Karpas-422 (cell line): ENCODE data around the gene WDR64. TPM values are rescaled to one million over a fixed set of nuclear protein-coding genes. Genes with fewer than 3 reads are reported as not detected.

Source experiments
- DNase-seq: peaks from one replicate; pipeline ENCODE4 v3.0.0-alpha.2; 2015
- H2AFZ ChIP-seq: fragments of 200-600 bp; sonication (generic); 2 replicates; pipeline ENCODE4 v1.6.1; 2014; ENCODE audit warnings: antibody characterized with exemption, low read length, mixed read lengths
- H3K27ac ChIP-seq: fragments of 200-600 bp; sonication (generic); 2 replicates; pipeline ENCODE4 v1.5.1; 2014; ENCODE audit warnings: mild to moderate bottlenecking, low read length, moderate library complexity
- H3K27me3 ChIP-seq: fragments of 200-600 bp; sonication (generic); 2 replicates; pipeline ENCODE4 v1.6.1; 2014; ENCODE audit warnings: low read length, mixed read lengths
- H3K36me3 ChIP-seq: fragments of 200-600 bp; sonication (generic); 2 replicates; pipeline ENCODE4 v1.6.1; 2014; ENCODE audit warnings: low read length, mixed read lengths; ENCODE audit not compliant: insufficient read depth
- H3K4me1 ChIP-seq: fragments of 200-600 bp; sonication (generic); 2 replicates; pipeline ENCODE4 v1.6.1; 2014; ENCODE audit warnings: mild to moderate bottlenecking, low read length, mixed read lengths
- H3K4me2 ChIP-seq: fragments of 200-600 bp; sonication (generic); 2 replicates; pipeline ENCODE4 v1.6.1; 2014; ENCODE audit warnings: low read length, low read depth, mild to moderate bottlenecking; ENCODE audit not compliant: poor library complexity, severe bottlenecking
- H3K4me3 ChIP-seq: fragments of 200-600 bp; sonication (generic); 2 replicates; pipeline ENCODE4 v1.5.1; 2014; ENCODE audit warnings: mild to moderate bottlenecking, antibody characterized with exemption, low read length, mixed read lengths
- H3K79me2 ChIP-seq: fragments of 200-600 bp; sonication (generic); 2 replicates; pipeline ENCODE4 v1.6.1; 2014; ENCODE audit warnings: mild to moderate bottlenecking, low read length, mixed read lengths
- H3K9ac ChIP-seq: fragments of 200-600 bp; sonication (generic); 2 replicates; pipeline ENCODE4 v1.6.0; 2014; ENCODE audit warnings: low read length
- H3K9me2 ChIP-seq: fragments of 200-600 bp; sonication (generic), shearing (Covaris generic); replicated peaks from 2 replicates; pipeline ENCODE4 v1.6.0; 2014; ENCODE audit warnings: mild to moderate bottlenecking, low read length, moderate library complexity; ENCODE audit not compliant: insufficient read depth
- H3K9me3 ChIP-seq: fragments of 300-700, 200-600 bp; sonication (generic); 2 replicates; pipeline ENCODE4 v1.6.1; 2014; ENCODE audit warnings: low read length, mixed read lengths
- H4K20me1 ChIP-seq: fragments of 200-600 bp; sonication (generic); 2 replicates; pipeline ENCODE4 v1.6.1; 2014; ENCODE audit warnings: mild to moderate bottlenecking, antibody characterized with exemption, low read length, low read depth; ENCODE audit not compliant: insufficient read depth
- total RNA-seq: library from RNA; depleted of rRNA; stranded (reverse); fragments of >200 nt; shearing (Covaris generic); gene quantifications from 2 replicates; pipeline ENCODE4 v1.2.3, GENCODE V29; 2014; ENCODE audit warnings: low replicate concordance

The WDR64 gene
- total RNA-seq, 1 experiment from 2014 or later: not detected

- Histone ChIP-seq H3K9ac (no peak overlapping the region), H3K4me3 (no peak overlapping the region), H3K27me3 (no peaks in the 10 kb centered on the region), H3K4me1 (peaks cover 11% of the 10 kb centered on the region), H4K20me1 (no peaks in the 10 kb centered on the region), H3K9me2 (no peaks in the 10 kb centered on the region), H3K79me2 (no peaks in the 10 kb centered on the region), H3K27ac (no peak overlapping the region), H2AFZ (no peak overlapping the region), H3K4me2 (no peak overlapping the region), H3K9me3 (no peaks in the 10 kb centered on the region), H3K36me3 (no peaks in the 10 kb centered on the region)
- DNase-seq: no peak
Observed at GRCh38 chr1:241840164-241840563, 188.1 kb downstream of the WDR64 start.

DNA sequence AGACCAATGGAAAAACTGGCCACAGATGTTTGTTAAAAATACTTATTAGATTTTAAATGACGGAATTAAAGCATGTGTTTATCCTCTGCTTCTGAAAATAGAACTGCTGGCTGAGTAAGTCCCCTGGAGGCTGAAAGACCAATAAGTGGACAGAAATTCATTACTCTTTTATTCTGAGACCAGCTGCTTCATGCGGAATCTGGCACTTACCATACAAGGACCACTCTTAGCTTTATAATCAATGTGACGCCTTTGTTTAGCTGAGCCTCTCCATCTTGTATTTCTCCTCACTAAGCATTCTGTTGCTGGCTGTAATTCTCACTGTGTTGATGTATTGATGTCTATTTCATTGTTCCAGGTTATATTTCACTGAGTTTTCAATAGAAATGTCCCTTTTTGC lies 189.6 kb downstream of the WDR64 start:
- Histone ChIP-seq H3K4me1 (peaks cover 14% of the 10 kb centered on the region), H3K79me2 (no peaks in the 10 kb centered on the region)
- DNase-seq: no peak

GRCh38 chr1:241842565-241842964 lies 190.5 kb downstream of the WDR64 start:
- Histone ChIP-seq H2AFZ (no peak overlapping the region), H3K4me1 (peaks cover 22% of the 10 kb centered on the region), H3K36me3 (no peaks in the 10 kb centered on the region), H3K9me3 (no peaks in the 10 kb centered on the region), H3K9me2 (no peaks in the 10 kb centered on the region), H3K4me2 (no peak overlapping the region), H3K9ac (no peak overlapping the region), H3K27me3 (no peaks in the 10 kb centered on the region), H3K4me3 (no peak overlapping the region), H4K20me1 (no peaks in the 10 kb centered on the region), H3K79me2 (no peaks in the 10 kb centered on the region), H3K27ac (no peak overlapping the region)
- DNase-seq: peak; percentile 51

More for the DNA sequence above, 189.6 kb downstream of the WDR64 start:
- Histone ChIP-seq H3K27ac (no peak overlapping the region), H3K9me2 (no peaks in the 10 kb centered on the region), H3K36me3 (no peaks in the 10 kb centered on the region), H3K27me3 (no peaks in the 10 kb centered on the region), H4K20me1 (no peaks in the 10 kb centered on the region), H3K4me2 (no peak overlapping the region), H3K9me3 (no peaks in the 10 kb centered on the region), H2AFZ (no peak overlapping the region), H3K4me3 (no peak overlapping the region), H3K9ac (no peak overlapping the region)

GRCh38 chr1:241844593-241844992 lies 192.5 kb downstream of the WDR64 start:
- H3K4me2 ChIP-seq: no peak overlapping the region
- no peak overlapping the region for H3K9ac ChIP-seq
- no peaks in the 10 kb centered on the region for H4K20me1 ChIP-seq
- peaks cover 15% of the 10 kb centered on the region for H3K79me2 ChIP-seq
- no peak overlapping the region for H2AFZ ChIP-seq
- no peak for DNase-seq
- H3K36me3 ChIP-seq: no peaks in the 10 kb centered on the region; the same call in 1 of the 2 replicates
- no peaks in the 10 kb centered on the region for H3K27me3 ChIP-seq
- no peak overlapping the region for H3K4me3 ChIP-seq
- H3K9me2 ChIP-seq: no peaks in the 10 kb centered on the region
- no peaks in the 10 kb centered on the region for H3K9me3 ChIP-seq
- H3K27ac ChIP-seq: no peak overlapping the region
- peaks cover 31% of the 10 kb centered on the region for H3K4me1 ChIP-seq

GRCh38 chr1:241846375-241846774 lies 194.3 kb downstream of the WDR64 start:
- DNase-seq: no peak
- H4K20me1 ChIP-seq: no peaks in the 10 kb centered on the region
- H3K4me3 ChIP-seq: no peak overlapping the region
- H3K9me3 ChIP-seq: no peaks in the 10 kb centered on the region
- H3K4me2 ChIP-seq: peak overlapping the region; percentile 90
- H3K27me3 ChIP-seq: no peaks in the 10 kb centered on the region
- no peak overlapping the region for H3K27ac ChIP-seq
- H3K9me2 ChIP-seq: no peaks in the 10 kb centered on the region
- peaks cover 9% of the 10 kb centered on the region; the same call in 1 of the 2 replicates for H3K36me3 ChIP-seq
- peaks cover 32% of the 10 kb centered on the region for H3K79me2 ChIP-seq
- H3K4me1 ChIP-seq: peaks cover 34% of the 10 kb centered on the region
- peak overlapping the region; percentile 91; the same call in 1 of the 2 replicates for H2AFZ ChIP-seq
- no peak overlapping the region for H3K9ac ChIP-seq

- Histone ChIP-seq H3K27me3 (no peaks in the 10 kb centered on the region), H3K4me2 (peak overlapping the region; percentile 90), H3K27ac (peak overlapping the region; percentile 87), H3K79me2 (peaks cover 34% of the 10 kb centered on the region), H2AFZ (peak overlapping the region; percentile 91), H3K9me2 (no peaks in the 10 kb centered on the region), H3K9me3 (no peaks in the 10 kb centered on the region), H3K4me1 (peaks cover 33% of the 10 kb centered on the region), H4K20me1 (no peaks in the 10 kb centered on the region), H3K36me3 (peaks cover 11% of the 10 kb centered on the region; the same call in 1 of the 2 replicates), H3K4me3 (peak overlapping the region; percentile 83), H3K9ac (peak overlapping the region; percentile 79)
- DNase-seq: no peak
Observed at GRCh38 chr1:241846862-241847539, 194.9 kb downstream of the WDR64 start.

- Histone ChIP-seq H3K4me2 (peak overlapping the region; percentile 90), H3K79me2 (peaks cover 37% of the 10 kb centered on the region), H2AFZ (peak overlapping the region; percentile 91), H4K20me1 (no peaks in the 10 kb centered on the region), H3K27ac (peak overlapping the region; percentile 87), H3K9ac (peak overlapping the region; percentile 79), H3K4me3 (peak overlapping the region; percentile 83), H3K9me2 (no peaks in the 10 kb centered on the region), H3K27me3 (no peaks in the 10 kb centered on the region), H3K9me3 (no peaks in the 10 kb centered on the region), H3K4me1 (peaks cover 28% of the 10 kb centered on the region), H3K36me3 (peaks cover 15% of the 10 kb centered on the region; the same call in 1 of the 2 replicates)
- no peak for DNase-seq
Observed at GRCh38 chr1:241847540-241847795, 195.4 kb downstream of the WDR64 start.

DNA sequence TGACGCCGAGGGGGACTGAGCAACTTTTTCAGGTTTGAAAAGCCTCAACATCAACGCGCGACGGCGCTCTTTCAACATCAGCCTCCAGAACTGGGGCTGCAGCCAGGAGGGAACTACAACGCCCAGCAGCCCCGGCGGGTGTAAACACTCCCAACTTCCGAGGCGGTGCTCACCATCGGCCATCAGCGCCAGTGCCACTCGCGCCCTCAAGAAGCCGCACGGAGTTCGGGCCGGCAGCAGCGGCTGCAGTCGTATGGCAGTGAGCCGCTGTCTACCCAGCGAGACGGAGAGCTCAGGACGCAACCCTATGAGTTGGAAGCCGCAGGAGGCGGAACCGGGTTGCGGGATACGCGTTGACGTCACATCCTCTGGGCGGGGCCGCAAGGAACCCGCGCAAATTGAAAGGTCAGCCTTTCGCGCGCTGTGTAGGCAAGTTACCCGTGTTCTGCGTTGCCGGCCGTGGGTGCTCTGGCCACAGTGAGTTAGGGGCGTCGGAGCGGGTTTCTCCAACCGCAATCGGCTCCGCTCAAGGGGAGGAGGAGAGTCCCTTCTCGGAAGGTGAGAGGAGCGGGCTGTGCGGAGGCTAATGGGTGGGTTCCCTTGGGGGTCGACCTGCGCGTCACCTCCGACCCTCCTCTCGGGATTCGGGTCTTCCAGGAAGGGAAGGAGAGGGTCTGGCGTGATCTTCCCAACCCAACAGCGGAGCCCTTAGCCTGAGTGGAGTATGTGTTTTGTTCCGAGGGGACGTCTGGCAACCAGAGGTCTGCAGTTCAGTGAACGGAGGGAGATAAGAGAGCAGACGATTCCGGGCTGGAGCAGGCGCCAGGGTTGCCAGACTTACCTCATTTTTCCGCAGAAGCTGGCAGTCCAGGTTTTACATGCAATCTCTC lies 196.0 kb downstream of the WDR64 start, which contains the start of gene EXO1:
TSS of gene EXO1 (plus strand) at position 409 of the 890 bp plus-strand sequence. CDS start 2,222 bp downstream, outside the sequence.
- H3K9me2 ChIP-seq: no peaks in the 10 kb centered on the region
- H3K4me3 ChIP-seq: peak within 1 kb of the TSS; percentile 83
- H3K27ac ChIP-seq: peak within 1 kb of the TSS; percentile 87
- peaks cover 23% of the 10 kb centered on the region for H3K4me1 ChIP-seq
- H3K4me2 ChIP-seq: peak within 1 kb of the TSS; percentile 90
- H3K36me3 ChIP-seq: peaks cover 17% of the 10 kb centered on the region; the same call in 1 of the 2 replicates
- DNase-seq: peak; percentile 97
- H2AFZ ChIP-seq: peak within 1 kb of the TSS; percentile 91
- H3K27me3 ChIP-seq: no peaks in the 10 kb centered on the region
- H3K9me3 ChIP-seq: no peaks in the 10 kb centered on the region
- peaks cover 37% of the 10 kb centered on the region for H3K79me2 ChIP-seq
- peak within 1 kb of the TSS; percentile 79 for H3K9ac ChIP-seq
- no peaks in the 10 kb centered on the region for H4K20me1 ChIP-seq
